Measurements from ENCODE around the gene TAB2.

Gene TAB2

GRCh38 chr6:149316740-149317643 is 520 bp upstream of the TAB2 start:
- TF ChIP-seq TCF12 (IDR thresholded peaks at IDR 0.05; ENCODE audit: low read depth) (peak; percentile 16; the same call in 1 of the 2 replicates), YY1 (IDR thresholded peaks at IDR 0.05; ENCODE audit: low read depth) (peak; percentile 91), CEBPB (IDR thresholded peaks at IDR 0.05) (no peak), CREB1 (IDR thresholded peaks at IDR 0.05; ENCODE audit: low read depth) (0 out of 2 replicates have a peak, but pooled peaks have one; percentile 25), RAD21 (IDR thresholded peaks at IDR 0.05; ENCODE audit: low read depth) (no peak)

- TF ChIP-seq REST (IDR thresholded peaks at IDR 0.05; ENCODE audit: low read depth) (no peak), TEAD4 (IDR thresholded peaks at IDR 0.05) (no peak), EP300 (IDR thresholded peaks at IDR 0.05; ENCODE audit: borderline replicate concordance) (no peak), CREB1 (IDR thresholded peaks at IDR 0.05; ENCODE audit: low read depth) (no peak), FOXM1 (IDR thresholded peaks at IDR 0.05; ENCODE audit: borderline replicate concordance, low read depth) (no peak), RAD21 (IDR thresholded peaks at IDR 0.05; ENCODE audit: low read depth) (no peak), USF1 (IDR thresholded peaks at IDR 0.05) (no peak), EGR1 (IDR thresholded peaks at IDR 0.05) (no peak), TAF1 (IDR thresholded peaks at IDR 0.05; ENCODE audit: low read depth) (no peak), TCF12 (IDR thresholded peaks at IDR 0.05; ENCODE audit: low read depth) (no peak), MAX (IDR thresholded peaks at IDR 0.05) (no peak)
Observed at GRCh38 chr6:149318581-149319286, 1.2 kb downstream of the TAB2 start.

GRCh38 chr6:149319422-149319821 is 1.9 kb downstream of the TAB2 start:
- TF ChIP-seq MAX (IDR thresholded peaks at IDR 0.05) (no peak), TCF12 (IDR thresholded peaks at IDR 0.05; ENCODE audit: low read depth) (no peak), REST (IDR thresholded peaks at IDR 0.05; ENCODE audit: low read depth) (no peak), TAF1 (IDR thresholded peaks at IDR 0.05; ENCODE audit: low read depth) (no peak), TEAD4 (IDR thresholded peaks at IDR 0.05) (no peak), RAD21 (IDR thresholded peaks at IDR 0.05; ENCODE audit: low read depth) (no peak), EGR1 (IDR thresholded peaks at IDR 0.05) (no peak), YY1 (IDR thresholded peaks at IDR 0.05; ENCODE audit: low read depth) (no peak), CREB1 (IDR thresholded peaks at IDR 0.05; ENCODE audit: low read depth) (no peak), NFIC (IDR thresholded peaks at IDR 0.05) (no peak), ZBTB7A (IDR thresholded peaks at IDR 0.05; ENCODE audit: low read depth) (no peak), CEBPB (IDR thresholded peaks at IDR 0.05) (no peak), FOXM1 (IDR thresholded peaks at IDR 0.05; ENCODE audit: borderline replicate concordance, low read depth) (no peak), EP300 (IDR thresholded peaks at IDR 0.05; ENCODE audit: borderline replicate concordance) (no peak), USF1 (IDR thresholded peaks at IDR 0.05) (no peak)

GRCh38 chr6:149320796-149321195 is 3.3 kb downstream of the TAB2 start:
- TF ChIP-seq CREB1 (IDR thresholded peaks at IDR 0.05; ENCODE audit: low read depth) = no peak
- TF ChIP-seq CEBPB (IDR thresholded peaks at IDR 0.05) = no peak

GRCh38 chr6:149323353-149323752 is 5.8 kb downstream of the TAB2 start:
- no peak for TF ChIP-seq EGR1 (IDR thresholded peaks at IDR 0.05)
- no peak for TF ChIP-seq NFIC (IDR thresholded peaks at IDR 0.05)
- no peak for TF ChIP-seq USF1 (IDR thresholded peaks at IDR 0.05)
- TF ChIP-seq YY1 (IDR thresholded peaks at IDR 0.05; ENCODE audit: low read depth) = no peak
- no peak for TF ChIP-seq EP300 (IDR thresholded peaks at IDR 0.05; ENCODE audit: borderline replicate concordance)
- TF ChIP-seq TAF1 (IDR thresholded peaks at IDR 0.05; ENCODE audit: low read depth) = no peak
- TF ChIP-seq TEAD4 (IDR thresholded peaks at IDR 0.05) = no peak
- no peak for TF ChIP-seq TCF12 (IDR thresholded peaks at IDR 0.05; ENCODE audit: low read depth)
- TF ChIP-seq FOXM1 (IDR thresholded peaks at IDR 0.05; ENCODE audit: borderline replicate concordance, low read depth) = no peak
- no peak for TF ChIP-seq REST (IDR thresholded peaks at IDR 0.05; ENCODE audit: low read depth)
- no peak for TF ChIP-seq RAD21 (IDR thresholded peaks at IDR 0.05; ENCODE audit: low read depth)
- no peak for TF ChIP-seq MAX (IDR thresholded peaks at IDR 0.05)
- TF ChIP-seq ZBTB7A (IDR thresholded peaks at IDR 0.05; ENCODE audit: low read depth) = no peak
- TF ChIP-seq CREB1 (IDR thresholded peaks at IDR 0.05; ENCODE audit: low read depth) = no peak
- no peak for TF ChIP-seq CEBPB (IDR thresholded peaks at IDR 0.05)

Measured in Ishikawa (cell line).